HG03103 (cell line): ENCODE measurements around the gene ZNF362.

Source experiments
- ATAC-seq: cut with Tn5 transposase; IDR thresholded peaks from one replicate; pipeline ENCODE4 v1.9.1; 2021; ENCODE audit warnings: low read depth; ENCODE audit not compliant: unreplicated experiment

The ZNF362 gene

DNA sequence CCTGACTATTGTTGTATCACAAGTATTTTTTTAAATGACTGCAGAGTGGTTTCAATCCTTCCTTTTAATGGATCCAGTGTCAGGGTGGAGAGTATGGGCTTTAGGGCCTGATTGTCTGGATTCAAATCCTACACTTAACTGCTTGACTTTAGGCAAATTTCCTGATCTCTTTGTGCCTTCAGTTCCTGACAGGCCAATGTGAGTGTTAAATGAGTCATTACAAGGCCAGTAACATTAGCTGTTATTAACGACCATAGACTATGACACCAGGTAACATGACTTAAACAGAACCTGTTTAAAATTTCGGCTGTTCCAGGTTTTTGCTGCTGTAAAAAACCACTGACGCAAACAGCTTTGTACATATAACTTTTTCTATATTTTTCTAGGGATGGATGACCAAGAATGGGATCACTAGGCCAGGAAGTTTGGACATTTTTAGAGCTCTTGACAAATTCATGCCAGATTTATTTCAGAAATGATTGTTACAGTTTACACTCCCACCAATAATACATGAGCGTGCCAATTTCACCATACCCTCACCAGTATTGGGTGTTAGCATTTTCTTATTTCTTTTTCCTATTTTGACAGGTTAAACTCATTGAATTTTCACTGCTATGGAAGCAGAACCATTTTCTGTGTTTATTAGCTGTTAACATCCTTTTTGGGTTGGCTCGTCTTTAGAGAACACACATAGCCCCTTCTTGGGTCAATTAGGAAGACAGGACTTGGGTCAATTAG lies 11.3 kb downstream of the ZNF362 start:
- no peak for ATAC-seq

DNA sequence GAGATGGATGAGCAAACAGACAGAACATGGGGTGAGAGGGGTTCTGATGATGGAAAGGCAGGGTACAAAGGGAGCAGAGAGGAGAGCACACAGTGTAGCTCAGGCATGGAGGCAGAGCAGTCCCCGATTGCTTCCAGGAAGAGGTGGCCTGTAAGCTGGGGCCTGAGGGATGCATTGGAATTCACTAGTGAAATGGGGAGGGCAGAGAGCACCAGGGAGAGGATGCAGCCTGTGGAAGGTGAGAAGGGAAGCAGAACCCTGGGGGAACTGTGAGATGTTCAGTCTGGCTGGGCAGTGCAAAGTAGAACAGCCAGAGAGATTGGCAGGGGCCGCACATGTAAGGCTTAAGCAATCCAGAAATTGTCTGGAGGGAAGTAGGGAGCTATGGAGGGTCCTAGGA lies 12.2 kb downstream of the ZNF362 start:
- no peak for ATAC-seq

DNA sequence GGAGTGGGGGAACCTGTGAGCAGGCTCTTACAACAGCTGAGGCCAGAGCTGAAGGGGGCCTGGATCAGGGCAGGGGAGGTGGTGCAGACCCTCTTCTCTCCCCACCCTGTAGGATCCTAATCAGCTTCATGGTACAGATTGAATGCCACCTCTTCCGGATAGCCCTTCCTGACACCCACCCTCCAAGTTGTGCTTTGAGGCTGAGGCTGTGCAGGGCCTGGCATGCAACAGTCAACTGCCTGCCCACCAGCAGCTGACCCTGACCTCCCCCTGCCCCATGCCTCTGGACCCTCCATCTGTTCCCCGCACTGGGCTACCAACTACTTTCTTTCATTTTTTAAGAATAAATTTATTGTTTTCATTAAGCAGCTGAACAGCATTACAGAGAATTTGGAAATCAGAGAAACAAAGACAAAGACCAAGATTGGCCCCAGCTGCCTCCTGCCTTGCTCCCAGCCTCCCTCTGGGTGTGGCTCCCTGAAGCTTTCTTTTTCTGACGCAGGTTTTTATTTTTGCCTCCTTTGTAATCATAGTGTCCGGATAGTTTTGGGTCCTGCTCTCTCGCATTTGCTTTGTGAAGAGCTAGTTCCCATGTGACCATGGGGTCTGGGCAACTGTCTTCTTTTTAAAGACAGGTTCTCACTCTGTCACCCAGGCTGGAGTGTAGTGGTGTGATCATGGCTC lies 12.8 kb downstream of the ZNF362 start:
- ATAC-seq, result no peak

DNA sequence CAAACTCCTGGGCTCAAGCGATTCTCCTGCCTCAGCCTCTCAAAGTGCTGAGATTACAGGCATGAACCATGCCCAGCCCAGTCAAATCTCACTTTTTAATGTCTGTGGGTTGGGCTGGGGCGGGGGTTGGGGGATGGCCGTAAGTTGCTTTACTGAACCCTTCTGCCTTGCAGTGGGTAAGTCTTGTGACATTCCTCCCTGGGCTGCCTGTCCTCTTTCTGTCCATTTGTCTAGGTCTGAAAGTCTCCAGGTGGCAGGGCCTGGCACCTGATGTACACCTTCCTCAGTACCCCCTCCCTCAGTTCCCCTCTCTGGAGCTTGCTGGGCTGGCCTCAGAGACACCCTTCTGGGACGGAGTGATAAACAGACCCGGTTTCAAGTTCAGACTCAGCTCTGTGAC lies 13.3 kb downstream of the ZNF362 start:
- ATAC-seq, result no peak

DNA sequence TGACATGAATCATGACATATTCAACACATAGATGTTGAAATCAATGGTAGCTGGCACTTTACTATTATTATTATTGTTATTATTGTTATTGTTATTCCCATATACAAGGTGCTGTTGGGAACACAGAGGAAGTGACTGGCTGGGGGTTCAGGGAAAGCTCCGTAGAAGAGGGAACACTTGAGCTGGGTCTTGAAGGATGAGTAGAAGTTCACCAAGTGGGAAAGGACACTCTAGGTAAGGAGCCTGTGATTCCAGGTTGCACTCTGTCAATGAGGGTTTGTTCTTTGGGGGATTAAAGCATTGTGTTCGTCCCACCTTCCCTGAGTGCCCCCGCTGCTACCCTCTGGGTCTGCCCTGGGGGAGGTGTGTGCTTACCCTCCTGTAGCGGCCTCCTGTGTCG lies 14.1 kb downstream of the ZNF362 start:
- no peak for ATAC-seq

DNA sequence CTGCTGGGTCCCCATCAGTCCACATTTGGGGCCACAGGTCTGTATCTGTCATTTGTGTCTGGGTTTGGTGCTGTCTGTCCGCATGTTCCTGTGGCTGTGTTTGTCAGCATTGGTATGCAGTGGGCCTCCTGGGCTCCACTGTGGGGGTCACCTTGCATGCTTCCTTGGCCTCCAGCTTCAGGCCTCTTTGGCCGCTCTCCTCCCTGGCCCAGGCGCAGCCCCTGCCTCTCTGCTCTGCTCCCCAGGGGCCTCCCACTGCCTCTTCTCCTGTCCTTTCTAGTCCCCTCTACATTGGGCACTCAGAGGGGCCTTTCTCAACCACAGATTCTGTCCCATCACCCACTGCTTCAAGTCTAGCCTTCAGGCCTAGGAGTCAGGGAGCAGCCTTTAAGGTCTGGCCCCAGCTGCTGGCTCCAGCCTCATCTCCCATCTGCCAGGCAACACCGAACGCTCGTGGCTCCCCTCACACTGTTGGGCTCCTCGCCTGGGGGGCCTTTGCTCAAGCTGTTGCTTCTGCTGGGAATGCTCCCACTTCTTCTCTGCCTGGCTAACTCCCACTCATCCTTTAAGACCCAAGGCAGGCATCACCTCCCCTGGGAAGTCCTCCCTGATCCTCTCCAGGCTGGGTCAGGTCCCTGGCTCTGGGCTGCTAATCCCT lies 14.6 kb downstream of the ZNF362 start:
- no peak for ATAC-seq

DNA sequence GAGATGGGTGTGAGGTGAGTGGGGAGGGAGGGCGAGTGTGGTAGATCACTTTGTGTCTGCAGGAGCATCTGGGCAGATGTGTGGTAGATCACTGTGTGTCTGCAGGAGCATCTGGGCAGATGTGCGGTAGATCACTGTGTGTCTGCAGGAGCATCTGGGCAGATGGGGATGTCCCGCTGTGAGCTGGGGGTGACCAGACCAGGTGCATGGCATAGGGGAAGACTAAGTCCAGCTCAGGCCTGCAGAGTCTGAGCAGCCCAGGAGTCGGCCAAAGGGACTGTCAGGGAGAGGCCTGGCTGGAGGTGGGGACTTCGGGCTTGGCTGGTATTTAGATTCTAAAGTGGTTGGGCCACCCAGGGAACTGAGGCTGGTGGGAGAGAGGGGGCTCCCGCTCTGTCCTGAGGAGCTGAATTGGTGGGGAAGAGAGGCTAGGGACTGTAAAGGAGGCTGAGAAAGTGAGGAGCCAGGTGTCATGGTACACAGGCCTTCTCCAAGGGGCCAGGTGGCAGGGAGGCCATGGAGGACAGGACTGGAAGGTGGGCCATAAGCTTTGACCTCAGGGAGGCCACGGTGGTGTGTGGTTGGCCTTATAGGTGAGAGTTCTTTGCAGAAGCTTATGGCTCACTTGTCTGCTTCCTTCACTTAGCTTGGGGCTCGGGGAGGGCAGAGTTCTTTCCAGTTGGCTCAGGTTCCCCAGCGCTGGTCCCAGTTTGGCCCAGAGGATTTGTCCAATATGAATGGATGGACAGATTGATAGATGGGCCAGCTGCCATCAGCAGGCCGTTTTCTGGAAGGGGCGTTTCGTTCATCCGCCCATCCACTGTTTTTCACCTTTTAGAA lies 15.6 kb downstream of the ZNF362 start:
- ATAC-seq, result no peak

DNA sequence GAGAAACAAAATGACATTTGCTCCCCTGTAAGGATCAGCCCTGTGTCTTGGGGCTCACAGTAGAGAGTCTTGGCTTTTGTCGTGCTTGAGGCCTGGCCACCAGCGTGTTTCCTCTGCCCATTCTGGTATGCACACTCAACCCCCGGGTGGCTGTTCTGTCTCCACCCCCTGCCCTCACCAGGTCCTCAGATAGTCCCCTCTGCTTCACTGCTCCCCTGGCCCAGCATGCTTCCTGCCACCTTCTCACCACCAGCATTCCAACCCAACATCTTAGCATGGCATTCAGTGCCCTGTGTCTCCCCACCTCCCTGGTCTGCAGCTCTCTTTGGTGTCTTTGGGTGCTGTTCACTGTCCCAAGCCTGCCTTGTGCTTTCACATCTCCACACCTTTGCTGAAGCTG lies 16.2 kb downstream of the ZNF362 start:
- no peak for ATAC-seq

DNA sequence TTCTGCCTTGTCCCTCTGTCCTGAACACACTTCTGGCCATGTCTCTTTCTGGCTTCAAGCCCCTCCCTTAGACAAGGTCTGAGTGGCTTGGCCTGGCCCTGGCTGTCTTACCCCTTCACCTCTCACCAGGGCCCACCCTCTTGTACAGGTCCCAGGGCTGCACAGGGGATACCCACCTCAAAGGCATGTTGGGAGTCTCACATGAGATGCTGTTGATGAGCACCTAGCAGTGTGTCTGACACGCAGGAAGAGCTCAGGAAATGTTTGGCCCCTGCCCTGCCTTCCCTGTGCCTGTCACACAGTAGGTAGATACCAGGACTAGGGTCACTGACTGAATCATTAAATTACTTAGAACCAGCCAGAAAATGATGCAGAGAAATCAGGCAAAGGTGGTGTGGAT lies 16.6 kb downstream of the ZNF362 start:
- ATAC-seq, result no peak

DNA sequence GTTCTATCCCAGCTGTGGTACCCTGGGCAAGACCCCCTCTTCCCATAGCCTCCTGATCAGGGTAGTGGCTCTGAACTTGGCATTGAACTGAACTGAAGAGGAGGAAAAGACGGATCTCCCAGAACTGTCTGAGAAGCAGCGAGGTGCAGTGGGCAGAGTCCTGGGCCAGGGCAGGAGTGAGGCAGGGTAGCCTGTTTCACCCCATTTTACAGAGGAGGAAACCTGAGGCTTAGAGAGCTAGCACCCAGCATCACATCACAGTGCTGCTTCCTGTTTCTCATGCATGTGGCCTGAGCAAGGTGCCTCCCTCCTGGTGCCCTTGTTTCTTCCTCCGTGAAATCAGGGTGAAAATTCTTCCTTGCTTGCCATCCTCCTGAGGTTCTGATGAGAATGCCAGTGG lies 17.1 kb downstream of the ZNF362 start:
- no peak for ATAC-seq

DNA sequence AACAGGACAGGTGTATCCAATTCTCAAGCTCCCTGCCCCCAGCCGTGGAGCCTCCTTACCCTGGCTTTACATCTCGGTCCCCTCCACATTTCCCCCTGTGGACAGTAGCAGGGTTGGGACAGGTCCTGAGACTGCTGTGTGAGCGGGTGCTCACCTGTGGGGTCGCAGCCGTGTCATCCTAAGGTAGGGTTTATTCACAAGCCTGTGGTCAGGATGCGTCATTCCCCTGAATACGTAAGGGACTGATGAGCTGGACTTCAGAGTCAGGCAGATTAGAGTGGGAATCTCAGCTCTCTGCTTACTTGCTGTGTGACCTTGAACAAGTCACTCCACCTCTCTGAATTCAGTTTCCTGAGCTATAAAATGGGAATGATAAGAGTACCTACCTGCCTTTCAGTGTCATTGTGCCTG lies 17.7 kb downstream of the ZNF362 start:
- no peak for ATAC-seq

DNA sequence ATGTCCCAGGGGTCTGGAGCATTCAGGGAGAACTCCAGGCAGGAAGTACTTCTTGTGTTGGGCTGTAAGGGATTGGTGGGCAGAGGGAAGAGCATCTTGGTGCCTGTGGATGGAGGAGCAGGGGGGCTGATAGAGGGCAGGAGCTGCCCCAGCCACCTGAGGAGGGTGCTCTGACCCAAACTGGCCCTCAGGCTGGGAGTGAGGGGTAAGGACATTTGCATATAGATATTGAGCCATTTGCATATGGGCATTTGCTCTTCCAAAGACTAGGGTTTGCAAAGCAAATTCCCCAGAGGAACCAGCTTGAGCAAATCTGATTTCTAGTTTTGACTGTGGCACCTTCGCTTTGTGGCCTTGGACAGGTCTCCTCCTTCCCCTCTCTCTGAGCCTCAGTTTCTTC lies 18.2 kb downstream of the ZNF362 start:
- ATAC-seq, result no peak

DNA sequence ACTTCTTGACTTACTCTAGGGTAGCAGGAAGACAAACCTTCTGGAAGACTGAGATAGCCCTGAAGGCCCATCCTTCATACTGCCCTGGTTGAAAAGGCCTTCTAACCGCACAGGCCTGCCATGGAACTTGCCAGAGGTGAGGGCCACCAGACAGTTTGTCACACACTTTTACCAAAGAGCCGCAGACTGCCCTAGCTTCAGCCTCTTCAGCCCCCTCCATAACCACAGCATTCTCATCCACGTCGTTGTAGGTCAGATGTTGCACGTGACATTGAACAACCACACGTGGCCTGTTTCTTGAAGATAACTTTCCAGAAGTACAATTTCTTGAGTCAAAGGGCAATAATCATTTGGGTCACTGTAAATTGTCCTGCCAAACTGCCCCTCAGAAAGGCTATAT lies 18.9 kb downstream of the ZNF362 start:
- no peak for ATAC-seq

DNA sequence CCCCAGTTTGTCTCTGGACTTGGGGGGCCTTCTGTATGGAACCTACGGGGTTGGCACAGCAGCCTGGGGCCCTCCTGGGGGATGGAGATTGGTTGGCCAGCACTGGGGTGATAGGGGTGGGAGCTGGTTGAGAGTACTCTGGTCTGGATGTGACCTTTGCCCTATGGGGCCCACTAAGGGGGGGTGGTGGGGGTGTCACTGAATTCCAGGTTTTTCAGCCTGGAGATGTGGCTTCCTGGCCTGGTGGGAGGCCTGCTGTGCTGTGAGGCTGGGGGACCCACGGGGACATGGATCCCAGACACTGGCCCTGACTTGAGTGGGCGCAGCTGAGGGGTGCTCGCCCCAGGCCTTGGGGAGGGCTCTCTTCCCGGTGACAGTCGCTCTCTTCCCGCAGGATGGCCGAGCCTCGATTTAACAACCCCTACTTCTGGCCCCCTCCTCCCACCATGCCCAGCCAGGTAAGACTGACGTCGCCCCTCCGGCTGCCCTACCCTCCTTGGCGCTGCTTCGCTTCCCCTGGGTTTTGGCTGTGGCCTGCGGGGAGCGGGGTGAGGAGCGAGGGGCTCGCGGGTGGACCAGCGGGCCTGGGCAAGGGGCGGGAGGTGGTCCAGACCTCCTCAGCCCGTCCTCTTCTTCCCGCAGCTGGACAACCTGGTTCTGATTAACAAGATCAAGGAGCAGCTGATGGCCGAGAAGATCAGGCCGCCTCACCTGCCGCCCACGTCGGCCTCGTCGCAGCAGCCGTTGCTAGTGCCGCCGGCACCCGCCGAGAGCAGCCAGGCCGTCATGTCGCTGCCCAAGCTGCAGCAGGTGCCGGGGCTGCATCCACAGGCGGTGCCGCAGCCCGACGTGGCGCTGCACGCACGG lies 19.6 kb downstream of the ZNF362 start:
- no peak for ATAC-seq

DNA sequence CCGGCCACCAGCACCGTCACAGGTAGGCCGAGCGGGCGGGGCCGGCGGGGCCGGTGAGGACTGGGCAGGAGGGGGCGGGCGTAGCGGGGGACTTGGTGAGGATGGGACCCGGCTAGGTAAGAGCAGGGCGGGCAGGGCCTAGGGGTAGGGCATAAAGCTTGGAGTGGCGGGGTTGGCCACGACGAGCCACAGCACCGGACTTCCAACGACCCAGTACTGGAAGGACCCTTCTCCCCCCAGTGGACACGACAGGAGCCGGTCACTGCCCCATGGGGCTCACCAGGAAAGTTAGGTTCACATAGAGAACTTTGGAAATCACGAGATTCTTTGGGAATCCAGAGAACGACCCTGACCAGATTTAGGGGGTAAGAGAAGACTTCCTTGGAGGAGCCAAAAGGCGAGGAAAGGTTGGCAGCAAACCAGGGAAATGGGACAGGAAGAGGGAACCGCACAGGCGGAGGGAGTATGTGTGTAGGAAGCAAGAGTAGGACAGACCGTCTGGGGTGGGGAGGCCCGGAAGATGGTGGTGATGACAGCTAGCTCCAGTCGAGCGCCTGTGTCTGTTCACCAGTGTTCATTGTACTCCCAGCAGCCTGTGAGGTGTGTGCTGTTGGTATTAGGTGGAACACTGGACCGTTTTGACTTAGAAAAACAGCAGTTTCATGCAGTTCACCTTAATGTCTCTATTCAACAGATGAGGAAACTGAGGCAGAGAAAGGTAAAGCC lies 20.4 kb downstream of the ZNF362 start:
- no peak for ATAC-seq

DNA sequence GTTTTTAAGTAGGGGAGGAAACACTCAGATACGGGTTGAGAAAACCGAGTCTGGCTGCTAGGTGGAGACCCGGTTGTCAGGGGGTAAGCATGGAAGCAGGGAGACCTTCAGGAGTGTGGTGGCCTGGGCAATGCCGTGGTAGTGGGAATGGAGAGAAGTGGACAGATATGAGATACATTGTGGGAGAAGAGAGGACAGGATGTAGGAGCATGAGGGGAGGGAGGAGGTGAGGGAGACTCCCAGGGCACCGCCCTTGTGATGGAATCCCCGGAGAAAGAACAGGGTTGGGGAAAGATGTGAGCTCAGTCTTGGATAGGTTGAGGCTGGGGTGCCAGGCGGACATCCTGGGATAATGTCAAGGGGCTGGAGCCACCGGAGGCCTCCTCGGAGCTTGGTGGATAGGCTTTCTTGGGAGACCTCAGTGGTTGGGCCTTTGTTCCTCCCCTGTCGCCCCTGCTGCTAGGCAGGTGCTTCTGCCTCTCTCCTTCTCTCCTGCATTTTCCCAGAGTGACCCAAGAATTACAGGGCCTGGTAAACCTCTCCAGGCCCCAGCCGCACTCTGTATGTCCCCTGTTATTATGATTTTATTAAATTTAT lies 21.3 kb downstream of the ZNF362 start:
- no peak for ATAC-seq

DNA sequence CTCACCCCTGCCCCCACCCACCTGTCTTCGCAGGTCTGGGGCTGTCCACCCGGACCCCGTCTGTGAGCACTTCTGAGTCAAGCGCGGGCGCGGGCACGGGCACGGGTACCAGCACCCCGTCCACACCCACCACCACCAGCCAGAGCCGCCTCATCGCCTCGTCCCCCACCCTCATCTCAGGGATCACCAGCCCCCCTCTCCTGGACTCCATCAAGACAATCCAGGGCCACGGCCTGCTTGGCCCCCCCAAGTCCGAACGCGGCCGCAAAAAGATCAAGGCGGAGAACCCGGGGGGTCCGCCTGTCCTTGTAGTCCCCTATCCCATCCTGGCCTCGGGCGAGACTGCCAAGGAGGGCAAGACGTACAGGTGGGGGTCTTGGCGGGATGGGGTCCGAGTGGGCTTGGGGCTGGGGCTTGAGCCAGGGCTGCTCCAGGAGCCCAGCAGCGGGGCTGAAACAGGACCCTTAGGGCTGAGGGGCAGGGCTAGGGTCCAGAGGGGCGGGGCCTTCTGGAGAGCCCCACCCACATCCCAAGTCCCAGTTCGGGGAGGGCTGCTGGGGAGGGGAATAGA lies 23.9 kb downstream of the ZNF362 start:
- ATAC-seq, result no peak

DNA sequence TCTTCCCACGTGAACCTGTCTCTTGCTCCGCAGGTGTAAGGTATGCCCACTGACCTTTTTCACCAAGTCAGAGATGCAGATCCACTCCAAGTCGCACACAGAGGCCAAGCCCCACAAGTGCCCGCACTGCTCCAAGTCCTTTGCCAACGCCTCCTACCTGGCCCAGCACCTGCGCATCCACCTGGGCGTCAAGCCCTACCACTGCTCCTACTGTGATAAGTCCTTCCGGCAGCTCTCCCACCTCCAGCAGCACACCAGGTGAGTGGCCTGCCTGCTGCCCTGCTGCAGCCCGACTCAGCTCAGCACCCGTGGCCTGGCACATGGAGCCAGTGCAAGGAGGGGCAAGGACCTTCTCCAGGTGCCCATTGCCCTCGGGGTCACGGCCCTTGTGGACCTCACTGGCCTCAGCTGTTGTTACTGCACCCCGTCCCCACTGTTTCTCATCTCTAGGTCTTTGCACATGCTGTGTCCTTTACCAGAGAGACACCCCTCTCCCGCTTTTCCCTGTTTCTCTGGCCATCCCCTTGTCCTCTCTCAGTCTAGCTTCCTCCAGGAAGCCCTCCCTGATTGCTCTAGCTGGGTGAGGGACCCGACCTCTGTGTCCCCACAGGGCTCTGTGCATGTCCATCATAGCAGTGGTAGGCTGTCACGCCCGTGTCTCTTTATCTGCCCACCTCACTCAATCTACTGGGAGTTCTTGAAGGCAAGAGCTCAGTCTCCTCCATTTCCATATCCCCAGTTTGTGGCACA lies 25.4 kb downstream of the ZNF362 start:
- no peak for ATAC-seq
